Dedifferentiated amniotic fluid mesenchymal stem cell (primary cell): Measurements from ENCODE around the gene CCSER1.

ENCODE experiments used
- DNase-seq: peaks from one replicate; pipeline ENCODE4 v3.0.0-alpha.2; 2016; ENCODE audit errors: extremely low spot score

Gene CCSER1

GRCh38 chr4:90128961-90129495 is 1.8 kb downstream of the CCSER1 start:
- DNase-seq = no peak

- DNase-seq = no peak
Measured at GRCh38 chr4:90130076-90130475, 2.9 kb downstream of the CCSER1 start.

- no peak for DNase-seq
Measured at GRCh38 chr4:90137555-90137954, 10.4 kb downstream of the CCSER1 start.

DNA sequence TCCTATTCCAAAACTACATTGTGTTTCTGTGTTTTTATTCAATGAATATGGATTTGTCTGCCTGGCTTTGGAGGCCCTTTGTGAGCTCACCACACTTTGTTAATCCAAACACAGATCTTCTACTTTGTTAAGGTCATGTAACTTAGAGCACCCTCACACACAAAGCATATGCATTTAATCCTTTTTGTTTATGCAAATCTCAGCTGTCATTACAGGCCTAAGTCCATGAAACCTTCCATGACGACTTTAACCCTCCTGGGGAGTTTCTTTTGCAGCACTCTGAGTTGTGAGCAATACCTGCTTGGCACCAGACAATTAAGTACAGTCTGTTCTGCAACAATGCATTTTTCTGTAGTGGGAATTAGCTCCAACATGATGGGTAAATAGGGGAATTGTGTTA is 14.9 kb downstream of the CCSER1 start:
- DNase-seq = no peak

GRCh38 chr4:90145319-90145718 is 18.1 kb downstream of the CCSER1 start:
- no peak for DNase-seq

- no peak for DNase-seq
Measured at GRCh38 chr4:90146306-90146705, 19.1 kb downstream of the CCSER1 start.

DNA sequence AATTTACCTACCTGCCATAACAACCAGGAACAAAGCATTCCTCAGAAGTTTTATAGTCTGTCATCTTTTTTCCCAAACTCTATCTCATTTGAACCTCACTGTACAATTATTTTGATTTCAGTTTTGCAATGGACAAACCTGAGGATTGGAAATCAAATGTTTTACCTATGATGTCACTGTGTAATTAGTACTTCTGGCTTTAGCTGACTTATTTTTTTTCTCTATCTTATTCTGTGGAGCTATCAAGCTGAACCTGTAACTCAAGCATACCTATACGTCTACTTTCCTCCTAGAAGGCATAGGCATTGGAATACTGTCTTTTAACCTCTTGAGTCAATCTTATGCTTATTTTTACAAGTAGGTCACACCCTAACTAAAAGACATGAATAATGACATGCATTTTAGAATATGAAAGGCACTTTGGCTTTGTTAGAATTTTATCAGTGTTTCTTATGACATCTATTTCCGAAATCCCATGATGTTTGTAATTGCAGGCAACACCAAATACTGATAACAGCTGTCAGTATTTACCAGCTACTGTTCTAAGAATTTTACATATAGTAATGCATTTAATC is 21.5 kb downstream of the CCSER1 start:
- no peak for DNase-seq

- DNase-seq = no peak
Measured at GRCh38 chr4:90152024-90152423, 24.8 kb downstream of the CCSER1 start.

- DNase-seq = no peak
Measured at GRCh38 chr4:90159193-90159592, 32.0 kb downstream of the CCSER1 start.

- no peak for DNase-seq
Measured at GRCh38 chr4:90160044-90160443, 32.9 kb downstream of the CCSER1 start.

- no peak for DNase-seq
Measured at GRCh38 chr4:90162566-90162965, 35.4 kb downstream of the CCSER1 start.

DNA sequence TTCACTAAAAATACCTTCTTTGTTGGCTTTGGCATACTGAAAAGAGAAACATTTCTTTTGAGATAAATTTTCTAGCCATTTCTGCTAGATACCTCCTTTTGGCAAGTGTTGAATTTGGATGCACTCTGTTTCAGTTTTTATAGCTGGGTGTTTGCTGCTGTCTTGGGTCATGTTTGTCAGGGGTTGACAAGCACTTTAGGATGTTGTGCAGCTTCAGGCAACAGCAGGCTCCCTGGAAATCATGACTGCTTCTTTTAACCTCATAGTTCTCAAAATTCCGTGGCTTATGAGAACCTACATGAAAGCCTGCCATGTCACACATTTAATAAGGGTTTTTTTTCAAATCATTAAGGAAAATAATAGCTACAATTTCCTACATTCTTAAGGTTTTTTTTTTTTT is 36.7 kb downstream of the CCSER1 start:
- no peak for DNase-seq

- no peak for DNase-seq
Measured at GRCh38 chr4:90165883-90166282, 38.7 kb downstream of the CCSER1 start.

- DNase-seq = no peak
Measured at GRCh38 chr4:90171491-90171890, 44.3 kb downstream of the CCSER1 start.

DNA sequence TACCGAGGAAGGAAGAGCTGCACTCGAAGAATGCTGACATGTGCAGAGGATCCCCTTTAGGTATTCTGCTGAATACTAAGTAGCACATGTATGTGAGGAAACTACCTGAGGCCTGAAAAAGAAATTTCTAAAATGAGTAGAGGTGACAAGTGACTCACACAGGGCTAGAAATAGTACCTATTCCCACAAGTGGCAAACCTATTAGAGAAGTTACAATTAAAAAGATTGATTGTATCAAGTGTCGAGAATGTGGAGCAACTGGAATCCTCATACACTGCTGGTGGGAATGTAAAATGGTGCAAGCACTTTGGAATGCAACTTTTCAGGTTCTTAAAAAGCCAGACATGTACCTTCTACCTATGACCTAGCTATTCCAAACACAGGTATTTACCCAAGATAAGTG is 47.4 kb downstream of the CCSER1 start:
- DNase-seq = no peak

GRCh38 chr4:90181644-90182043 is 54.5 kb downstream of the CCSER1 start:
- no peak for DNase-seq

- no peak for DNase-seq
Measured at GRCh38 chr4:90183254-90183653, 56.1 kb downstream of the CCSER1 start.

DNA sequence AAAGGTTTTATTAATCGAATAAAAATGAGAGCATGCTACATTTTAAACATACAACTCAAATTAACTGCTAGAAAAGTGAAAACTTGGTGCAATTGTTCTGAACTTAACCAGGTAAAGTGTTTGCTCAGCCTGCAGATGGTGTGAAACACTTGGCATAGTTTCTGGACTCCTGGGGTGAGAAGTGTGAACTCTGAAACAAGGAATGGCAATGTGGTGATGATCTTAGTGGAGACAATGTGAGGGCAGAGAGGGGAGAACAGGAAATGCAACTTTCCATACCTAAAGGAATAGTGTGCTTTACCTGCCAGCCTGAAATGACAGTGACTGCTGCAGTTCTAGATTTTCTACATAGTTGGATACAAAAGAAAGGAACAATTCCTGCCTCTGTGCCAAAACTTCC is 57.4 kb downstream of the CCSER1 start:
- no peak for DNase-seq

DNA sequence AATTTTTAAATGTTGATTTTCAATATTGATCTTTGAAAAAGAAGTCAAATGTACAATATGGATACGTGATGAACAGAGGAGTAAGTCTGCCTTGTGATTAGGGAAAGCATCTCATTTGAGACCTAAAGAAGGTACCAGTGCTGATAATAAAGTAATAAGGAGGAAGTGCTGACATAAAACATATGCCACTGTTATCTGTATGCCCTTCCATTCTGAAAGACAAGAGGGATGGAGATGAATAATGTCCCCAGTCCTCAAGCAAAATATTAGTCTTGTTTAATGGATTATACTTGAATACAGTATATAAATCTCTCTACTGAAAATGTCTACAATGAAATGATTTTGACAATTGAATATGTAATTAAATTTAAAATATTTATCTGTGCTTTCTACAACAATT is 58.2 kb downstream of the CCSER1 start:
- no peak for DNase-seq

- DNase-seq = no peak
Measured at GRCh38 chr4:90186229-90186628, 59.0 kb downstream of the CCSER1 start.

- DNase-seq = no peak
Measured at GRCh38 chr4:90187148-90187884, 60.1 kb downstream of the CCSER1 start.

DNA sequence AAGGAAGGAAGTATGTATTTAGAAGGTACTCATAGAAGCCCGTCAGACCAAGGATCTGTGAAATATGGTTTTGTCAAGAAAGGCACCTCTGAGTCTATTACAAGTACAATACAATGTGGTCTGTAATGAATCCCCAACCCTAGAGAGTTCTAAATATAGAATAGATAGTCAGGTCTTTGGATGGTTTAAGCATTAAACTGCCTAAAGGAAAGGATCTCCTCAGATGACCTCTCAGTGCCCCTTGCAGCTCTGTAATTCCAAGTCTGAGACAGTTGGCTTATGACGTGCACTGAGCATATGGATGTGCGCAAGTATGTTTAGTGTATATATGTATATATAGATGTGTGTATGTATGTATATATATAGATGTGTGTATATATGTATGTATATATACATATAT is 62.0 kb downstream of the CCSER1 start:
- DNase-seq = no peak

DNA sequence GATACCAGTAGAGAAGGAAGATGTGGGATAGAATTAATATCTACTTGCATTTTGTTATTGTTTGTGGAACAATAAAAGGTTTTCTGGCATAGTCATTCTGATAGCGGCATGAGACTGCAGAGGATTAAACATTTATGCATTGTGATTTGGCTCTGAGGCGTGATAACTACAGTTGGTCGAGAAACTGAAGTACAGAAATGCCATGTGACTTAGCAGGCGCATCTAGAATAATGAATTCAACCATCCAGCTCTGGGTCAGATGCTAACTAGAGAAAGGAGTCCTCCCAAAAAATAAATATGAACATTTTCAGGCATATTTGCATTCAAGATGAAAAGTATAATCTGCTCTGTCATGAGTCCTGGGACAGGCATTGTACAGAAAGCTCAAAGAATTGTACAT is 62.8 kb downstream of the CCSER1 start:
- no peak for DNase-seq

DNA sequence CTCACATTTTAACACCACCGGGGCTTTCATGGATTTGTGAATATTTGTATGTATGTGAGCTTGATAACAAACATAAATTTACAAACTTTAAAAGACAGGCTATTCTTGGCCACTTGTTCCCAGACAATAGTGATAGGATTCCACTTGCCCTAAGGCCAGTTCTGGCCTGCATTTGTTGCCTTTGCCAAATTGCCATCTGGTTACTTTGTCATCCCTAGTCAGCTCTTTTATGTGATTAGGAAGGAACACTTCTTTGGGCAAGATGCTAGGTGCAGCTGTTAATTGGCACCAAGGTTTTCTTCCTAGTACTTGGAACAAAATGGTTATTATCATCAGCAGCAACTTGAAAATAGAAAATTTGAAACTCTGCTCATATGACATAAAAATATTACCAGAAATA is 63.3 kb downstream of the CCSER1 start:
- no peak for DNase-seq
